Testis (tissue), 3 donors: ENCODE results near the gene SNRPD3. TPM values are rescaled to one million over a fixed set of nuclear protein-coding genes. Genes with fewer than 3 reads are reported as not detected.
A peak's percentile ranks its signal among the peaks of the same experiment; 100 is the strongest.
"Not testable (repeated sequence)": the region's sequence is repeated elsewhere in the genome, so short reads cannot be mapped to it uniquely, and the experiment has no call there.

Source experiments
- DNase-seq: peaks from one replicate; pipeline ENCODE4 v3.0.0-alpha.2; 2019
- H3K27ac ChIP-seq, 2 donors: fragments of 200-600 bp; sonication (generic); one replicate each; pipeline ENCODE4 v1.5.1; 2019
- H3K27me3 ChIP-seq: fragments of 200-600 bp; sonication (generic); one replicate; pipeline ENCODE4 v1.5.1; 2019
- H3K36me3 ChIP-seq: fragments of 200-600 bp; sonication (generic); one replicate; pipeline ENCODE4 v1.5.1; 2017; ENCODE audit warnings: low read depth; ENCODE audit errors: missing control alignments
- H3K4me1 ChIP-seq: fragments of 200-600 bp; sonication (generic); one replicate; pipeline ENCODE4 v1.5.1; 2019
- H3K4me3 ChIP-seq, 2 donors: fragments of 200-600 bp; sonication (generic); one replicate each; pipeline ENCODE4 v1.5.1; 2017 to 2019
- H3K9me3 ChIP-seq: fragments of 200-600 bp; sonication (generic); one replicate; pipeline ENCODE4 v1.5.1; 2017
- POLR2A ChIP-seq: fragments of 450-650 bp; IDR thresholded peaks from one replicate; pipeline ENCODE4 v1.6.1; 2017; ENCODE audit warnings: antibody characterized with exemption, mild to moderate bottlenecking, moderate library complexity
- WGBS, 2 donors: methylation state at CpG; one replicate each; pipeline ENCODE4 v1.1.5; 2018; 5-methylcytosine and 5-hydroxymethylcytosine counted together
- intact Hi-C: fragments of 100-400 bp; cut with DNase I; formaldehyde crosslinking; loops from one replicate; pipeline ENCODE4 v1.15.1; 2023; ENCODE audit warnings: low total_unique reads
- polyA plus RNA-seq: library from polyadenylated mRNA; stranded (reverse); fragments of 350-450 nt; fragmentation: Illumina TruSeq; extraction: RNeasy Lipid Tissue Mini Kit (QIAGEN cat#74804); gene quantifications from one replicate; pipeline ENCODE4 v1.2.3, GENCODE V29; 2014; ENCODE audit warnings: low read depth, low replicate concordance; ENCODE audit not compliant: insufficient read depth
- total RNA-seq, 2 donors: library from RNA; depleted of rRNA; stranded (reverse); fragments of >200 nt; gene quantifications; one replicate each; pipeline ENCODE4 v1.2.3, GENCODE V29; 2016
- TF ChIP-seq, protein P1 (sequence below), 3 experiments: fragments of 450-650 bp in 2 of 3; fragments of 200-600 bp in 1 of 3; sonication (generic) in 1 of 3; IDR thresholded peaks; one replicate each; pipeline ENCODE4 v1.5.1; 2016 to 2019; ENCODE audit warnings: antibody characterized with exemption in 3 of 3, mild to moderate bottlenecking in 2 of 3, moderate library complexity in 1 of 3

Gene SNRPD3
- total and polyA plus RNA-seq, 3 donors from 2014 or later = 75.5 to 175 (median 117) TPM

DNA sequence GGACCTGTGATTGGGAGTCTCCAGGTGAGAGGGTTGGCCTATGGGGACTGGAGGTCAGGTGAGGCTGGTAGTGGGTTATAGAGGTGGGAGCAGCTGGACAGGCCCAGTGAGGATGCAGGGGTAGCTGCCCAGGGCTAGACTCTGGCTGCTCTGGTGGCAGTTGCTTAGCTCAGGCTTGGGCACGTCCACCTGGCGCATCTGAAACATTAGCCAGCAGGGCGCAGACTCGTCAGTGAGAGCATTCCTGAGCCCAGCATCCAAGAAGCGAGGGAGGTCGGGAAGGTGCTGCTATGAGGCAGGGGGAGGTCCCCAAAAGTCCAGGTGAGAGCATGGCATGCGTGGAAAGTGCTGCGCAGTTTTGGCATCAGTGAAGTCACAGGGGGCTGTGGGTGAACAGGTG is 43.7 kb downstream of the SNRPD3 start:
- no peaks in the 10 kb centered on the region for H3K36me3 ChIP-seq
- WGBS, 2 donors = 81 to 83% methylated on average over 7 to 8 of the region's 8 CpGs
- TF ChIP-seq POLR2A = no peak
- TF ChIP-seq, protein P1, sequence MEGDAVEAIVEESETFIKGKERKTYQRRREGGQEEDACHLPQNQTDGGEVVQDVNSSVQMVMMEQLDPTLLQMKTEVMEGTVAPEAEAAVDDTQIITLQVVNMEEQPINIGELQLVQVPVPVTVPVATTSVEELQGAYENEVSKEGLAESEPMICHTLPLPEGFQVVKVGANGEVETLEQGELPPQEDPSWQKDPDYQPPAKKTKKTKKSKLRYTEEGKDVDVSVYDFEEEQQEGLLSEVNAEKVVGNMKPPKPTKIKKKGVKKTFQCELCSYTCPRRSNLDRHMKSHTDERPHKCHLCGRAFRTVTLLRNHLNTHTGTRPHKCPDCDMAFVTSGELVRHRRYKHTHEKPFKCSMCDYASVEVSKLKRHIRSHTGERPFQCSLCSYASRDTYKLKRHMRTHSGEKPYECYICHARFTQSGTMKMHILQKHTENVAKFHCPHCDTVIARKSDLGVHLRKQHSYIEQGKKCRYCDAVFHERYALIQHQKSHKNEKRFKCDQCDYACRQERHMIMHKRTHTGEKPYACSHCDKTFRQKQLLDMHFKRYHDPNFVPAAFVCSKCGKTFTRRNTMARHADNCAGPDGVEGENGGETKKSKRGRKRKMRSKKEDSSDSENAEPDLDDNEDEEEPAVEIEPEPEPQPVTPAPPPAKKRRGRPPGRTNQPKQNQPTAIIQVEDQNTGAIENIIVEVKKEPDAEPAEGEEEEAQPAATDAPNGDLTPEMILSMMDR (IDR thresholded peaks at IDR 0.05) = no peak
- intact Hi-C loops = no loop called here
- H3K27me3 ChIP-seq = no peaks in the 10 kb centered on the region
- H3K27ac ChIP-seq = no peak overlapping the region
- H3K9me3 ChIP-seq = no peaks in the 10 kb centered on the region
- no peak overlapping the region for H3K4me3 ChIP-seq
- no peak for DNase-seq
- H3K4me1 ChIP-seq = peaks cover 25% of the 10 kb centered on the region

- peaks cover 19% of the 10 kb centered on the region for H3K4me1 ChIP-seq
- DNase-seq = peak; percentile 52
- H3K36me3 ChIP-seq, intact Hi-C loops, H3K4me3 ChIP-seq, H3K9me3 ChIP-seq, H3K27me3 ChIP-seq, H3K27ac ChIP-seq: not testable (repeated sequence)
- 70 to 83% methylated on average over 1 to 3 of the region's 3 CpGs for WGBS, 2 donors
These were observed 44.3 kb downstream of the SNRPD3 start for GRCh38 chr22:24599958-24600715.

GRCh38 chr22:24601217-24602104 is 45.7 kb downstream of the SNRPD3 start:
- peak overlapping the region in 1 of 2 donors; percentile 1 for H3K27ac ChIP-seq
- WGBS, 2 donors = 62 to 83% methylated on average over 4 to 12 of the region's 12 CpGs
- no peaks in the 10 kb centered on the region for H3K27me3 ChIP-seq
- no peak overlapping the region for H3K4me3 ChIP-seq
- peaks cover 19% of the 10 kb centered on the region for H3K4me1 ChIP-seq
- peak; percentile 90 for DNase-seq
- no peak for TF ChIP-seq POLR2A
- TF ChIP-seq, protein P1 (IDR thresholded peaks at IDR 0.05) = no peak
- no peaks in the 10 kb centered on the region for H3K9me3 ChIP-seq
- intact Hi-C loops = no loop called here
- H3K36me3 ChIP-seq = no peaks in the 10 kb centered on the region

- H3K36me3 ChIP-seq, H3K4me3 ChIP-seq, H3K27me3 ChIP-seq, H3K9me3 ChIP-seq, DNase-seq, intact Hi-C loops: not testable (repeated sequence)
- peak overlapping the region in 1 of 2 donors; percentile 1 for H3K27ac ChIP-seq
- WGBS, 2 donors = 82 to 83% methylated on average over 11 of the region's 11 CpGs
- H3K4me1 ChIP-seq = peaks cover 19% of the 10 kb centered on the region
These were observed 46.4 kb downstream of the SNRPD3 start for GRCh38 chr22:24602105-24602749.

- intact Hi-C loops, H3K27me3 ChIP-seq, H3K36me3 ChIP-seq, DNase-seq, H3K9me3 ChIP-seq: not testable (repeated sequence)
- H3K4me3 ChIP-seq = peak within 1 kb of the TSS in 1 of 2 donors; percentile 38
- 49 to 74% methylated on average over 15 to 20 of the region's 22 CpGs for WGBS, 2 donors
- peaks cover 19% of the 10 kb centered on the region for H3K4me1 ChIP-seq
- H3K27ac ChIP-seq = peak within 1 kb of the TSS; percentile 1 to 45
These were observed 47.3 kb downstream of the SNRPD3 start, which contains the start of gene GGT1 for GRCh38 chr22:24602847-24603769. TSS of gene GGT1 (plus strand) at chr22:24603193. CDS start at chr22:24611082, 7,889 bp downstream.
